Fibroblast of villous mesenchyme (primary cell): ENCODE data around the gene ITGA2B. TPM values are rescaled to one million over a fixed set of nuclear protein-coding genes. Genes with fewer than 3 reads are reported as not detected.

Source experiments
- DNase-seq: peaks from one replicate; pipeline ENCODE4 v3.0.0-alpha.2; 2010; ENCODE audit warnings: low read depth
- H3K4me3 ChIP-seq: 2 replicates; pipeline ENCODE4 v1.5.1; 2011; ENCODE audit warnings: low read depth, mild to moderate bottlenecking, low read length
- total RNA-seq: library from RNA; depleted of rRNA; stranded (reverse); fragments of >200 nt; gene quantifications from 2 replicates; pipeline ENCODE4 v1.2.3, GENCODE V29; 2012
- TF ChIP-seq, protein P1 (sequence below): IDR thresholded peaks from 2 replicates; pipeline ENCODE4 v1.5.1; 2012; ENCODE audit warnings: low read depth, mild to moderate bottlenecking, low read length; ENCODE audit not compliant: insufficient read depth

The ITGA2B gene
- total RNA-seq, 1 donor: under 0.01 TPM

DNA sequence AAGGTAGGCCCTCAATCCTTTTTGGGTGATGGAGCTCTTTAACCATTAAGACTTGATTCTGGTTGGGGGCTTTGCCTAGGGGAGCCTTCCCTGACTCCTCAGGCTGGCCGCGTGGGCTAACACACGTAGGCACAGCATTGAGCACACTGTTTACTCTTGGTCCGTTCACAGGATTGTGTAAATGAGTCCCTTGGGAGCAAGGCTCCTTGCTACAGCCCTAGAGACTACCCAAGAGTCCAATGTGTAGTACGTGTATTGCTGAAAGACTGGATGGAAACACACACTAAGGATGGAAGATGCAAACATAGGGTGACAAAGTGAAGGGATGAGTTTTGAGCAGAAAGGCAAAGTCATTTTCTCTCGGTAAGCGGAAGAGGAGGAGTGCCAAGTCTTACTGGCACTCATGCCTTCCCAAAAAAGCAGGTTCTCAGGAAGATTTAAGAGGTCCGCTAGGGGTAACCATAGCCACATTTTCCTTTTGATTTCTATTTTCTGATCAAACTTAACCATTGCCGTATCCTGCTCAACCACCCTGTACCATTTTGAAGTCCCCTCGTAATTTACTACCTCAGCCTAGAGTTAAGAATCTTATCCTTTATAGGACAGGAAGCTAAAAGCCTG lies 911 bp upstream of the ITGA2B start:
- no peak for DNase-seq
- H3K4me3 ChIP-seq: no peak overlapping the region
- TF ChIP-seq, protein P1, sequence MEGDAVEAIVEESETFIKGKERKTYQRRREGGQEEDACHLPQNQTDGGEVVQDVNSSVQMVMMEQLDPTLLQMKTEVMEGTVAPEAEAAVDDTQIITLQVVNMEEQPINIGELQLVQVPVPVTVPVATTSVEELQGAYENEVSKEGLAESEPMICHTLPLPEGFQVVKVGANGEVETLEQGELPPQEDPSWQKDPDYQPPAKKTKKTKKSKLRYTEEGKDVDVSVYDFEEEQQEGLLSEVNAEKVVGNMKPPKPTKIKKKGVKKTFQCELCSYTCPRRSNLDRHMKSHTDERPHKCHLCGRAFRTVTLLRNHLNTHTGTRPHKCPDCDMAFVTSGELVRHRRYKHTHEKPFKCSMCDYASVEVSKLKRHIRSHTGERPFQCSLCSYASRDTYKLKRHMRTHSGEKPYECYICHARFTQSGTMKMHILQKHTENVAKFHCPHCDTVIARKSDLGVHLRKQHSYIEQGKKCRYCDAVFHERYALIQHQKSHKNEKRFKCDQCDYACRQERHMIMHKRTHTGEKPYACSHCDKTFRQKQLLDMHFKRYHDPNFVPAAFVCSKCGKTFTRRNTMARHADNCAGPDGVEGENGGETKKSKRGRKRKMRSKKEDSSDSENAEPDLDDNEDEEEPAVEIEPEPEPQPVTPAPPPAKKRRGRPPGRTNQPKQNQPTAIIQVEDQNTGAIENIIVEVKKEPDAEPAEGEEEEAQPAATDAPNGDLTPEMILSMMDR: no peak

DNA sequence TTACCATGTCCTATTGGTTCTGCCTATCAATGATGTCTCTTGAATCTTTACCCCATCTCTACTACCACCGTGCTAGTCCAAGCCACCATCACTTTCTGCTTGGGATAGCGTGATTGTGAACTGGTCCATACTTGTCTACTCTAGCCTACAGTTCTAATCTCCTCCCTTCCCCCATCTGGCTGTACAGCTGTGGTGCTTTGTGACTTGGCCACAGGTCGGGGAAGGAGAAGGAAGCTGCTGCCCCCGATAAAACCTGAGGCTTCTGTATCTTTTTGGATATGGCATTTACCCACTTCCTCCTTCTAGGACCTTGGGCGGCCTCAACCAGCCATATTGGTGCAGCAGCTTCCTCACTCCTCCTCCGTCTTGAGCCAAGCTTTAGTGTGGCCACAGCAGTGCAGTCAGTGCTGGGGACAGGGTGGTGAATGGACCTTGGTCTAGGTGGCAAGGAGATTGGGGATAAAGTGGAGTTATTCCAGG lies 314 bp upstream of the ITGA2B start:
- no peak overlapping the region for H3K4me3 ChIP-seq
- TF ChIP-seq, protein P1: no peak
- DNase-seq: no peak

DNA sequence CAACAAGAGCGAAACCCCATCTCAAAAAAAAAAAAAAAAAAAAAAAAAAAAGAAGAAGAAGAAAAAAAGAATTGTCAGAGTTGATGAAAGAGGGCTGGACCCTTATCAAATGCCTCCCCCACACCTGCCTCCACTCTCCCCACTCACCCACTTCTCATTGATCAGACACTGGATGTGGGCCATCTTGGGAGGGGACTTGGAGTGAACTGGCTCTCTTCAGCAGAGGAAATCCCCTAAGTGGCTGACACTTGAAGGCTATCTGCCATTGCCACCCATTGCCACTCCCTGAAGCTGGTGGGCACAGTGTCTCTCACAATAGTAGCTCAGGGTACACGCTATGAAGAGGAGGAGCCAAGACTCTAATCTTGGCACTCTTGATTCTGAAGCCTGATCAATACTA lies 1.6 kb downstream of the ITGA2B start:
- TF ChIP-seq, protein P1: no peak
- DNase-seq: no peak
- H3K4me3 ChIP-seq: no peak overlapping the region

DNA sequence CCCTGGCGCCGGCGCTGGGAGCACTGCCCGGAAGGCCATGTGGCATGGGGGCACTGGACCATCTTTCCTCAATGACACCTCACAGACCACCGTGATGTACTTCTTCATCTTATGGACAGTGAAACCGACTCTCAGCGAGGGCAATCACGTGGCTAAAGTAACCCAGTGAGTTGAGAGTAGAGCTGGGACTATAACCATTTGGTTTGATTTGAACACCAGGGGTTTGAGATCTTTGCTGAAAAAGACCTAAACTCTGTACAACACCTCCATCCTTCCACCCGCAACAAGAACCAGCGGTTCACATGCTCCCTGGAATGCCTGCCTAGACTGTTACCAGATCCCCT lies 3.3 kb downstream of the ITGA2B start:
- H3K4me3 ChIP-seq: peak overlapping the region; percentile 70
- no peak for DNase-seq
- TF ChIP-seq, protein P1: no peak

DNA sequence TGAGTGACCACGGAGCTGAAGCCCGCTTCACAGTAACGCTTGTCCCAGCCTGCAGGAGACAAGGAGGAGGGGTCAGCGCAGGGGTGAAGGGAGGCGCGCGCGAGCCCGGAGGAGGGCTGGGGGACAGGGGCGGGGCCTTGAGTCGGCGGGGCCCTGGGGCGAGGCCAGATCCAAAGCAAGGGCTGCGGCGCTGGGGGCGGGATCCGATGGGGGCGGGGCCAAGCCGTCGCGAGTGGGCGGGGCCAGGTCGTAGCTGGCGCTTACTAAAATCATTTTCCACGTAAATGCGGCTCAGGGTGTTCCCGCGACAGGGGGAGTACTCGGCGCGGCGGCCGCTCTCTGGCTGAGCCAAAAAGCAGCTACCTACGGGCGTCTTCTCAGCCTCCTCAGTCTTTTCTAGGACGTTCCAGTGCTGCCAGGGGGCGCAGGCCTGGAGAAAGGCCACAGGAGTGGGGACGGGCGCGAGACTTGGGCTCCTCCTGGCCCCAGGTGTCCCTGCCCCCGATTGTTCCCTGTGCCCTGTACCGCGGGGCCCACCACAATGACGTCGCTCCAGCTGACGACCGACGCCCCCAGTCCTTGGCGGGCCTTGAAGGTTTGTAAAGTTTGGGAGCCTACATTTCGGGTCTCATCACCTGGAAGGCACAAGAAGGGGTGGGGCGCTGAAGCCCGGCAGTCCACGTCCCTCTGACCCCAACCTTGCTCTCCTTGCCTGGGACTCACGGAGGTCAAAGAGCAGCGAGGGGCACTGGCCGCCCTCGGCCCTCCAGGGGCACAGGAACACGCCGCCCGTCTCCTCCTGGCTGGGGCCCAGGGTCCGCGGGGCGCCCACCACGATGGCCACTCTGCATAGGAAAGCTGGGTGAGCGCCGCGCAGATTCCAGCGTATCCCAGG lies 3.9 kb downstream of the ITGA2B start:
- TF ChIP-seq, protein P1: peak; percentile 17
- peak overlapping the region; percentile 70 for H3K4me3 ChIP-seq
- peak; percentile 83 for DNase-seq

DNA sequence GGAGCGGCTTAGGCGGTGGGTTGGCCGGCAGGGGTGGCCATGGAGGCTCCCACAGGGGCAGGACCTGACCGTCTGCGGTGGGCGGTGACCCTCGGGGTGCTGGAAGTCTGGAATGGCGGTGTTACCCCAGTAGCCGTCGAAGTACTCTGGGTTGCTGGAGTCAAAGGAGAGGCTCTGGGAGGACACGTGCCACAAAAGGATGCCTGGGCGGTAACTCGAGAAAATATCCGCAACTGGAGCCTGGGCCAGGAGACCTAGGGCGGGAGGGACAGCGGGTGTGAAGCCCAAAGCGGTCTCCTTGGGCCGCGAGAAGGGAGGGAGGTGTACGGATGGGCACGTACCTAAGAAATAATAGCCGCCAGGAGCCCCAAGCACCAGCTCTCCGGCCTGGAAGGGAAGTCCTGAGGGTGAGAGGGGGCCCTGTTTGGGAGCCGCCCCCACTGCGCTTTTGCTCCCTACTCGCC lies 4.6 kb downstream of the ITGA2B start:
- DNase-seq: no peak

More for the DNA sequence above, 4.6 kb downstream of the ITGA2B start:
- H3K4me3 ChIP-seq: peak overlapping the region; percentile 70
- TF ChIP-seq, protein P1: no peak
